PC-3 (cell line): ENCODE data around the gene C1orf105.

Experiments used
- CTCF ChIP-seq: fragments of 300-600 bp; sonication (generic); conservative IDR thresholded peaks from 2 replicates; pipeline ENCODE4 v1.5.1; 2017; ENCODE audit warnings: antibody characterized with exemption, low read depth, mild to moderate bottlenecking, low read length
- EZH2 ChIP-seq: fragments of 300-600 bp; sonication (generic); IDR thresholded peaks from one replicate; pipeline ENCODE4 v1.6.1; 2017; ENCODE audit warnings: antibody characterized with exemption, mild to moderate bottlenecking, low read length; ENCODE audit not compliant: unreplicated experiment
- EZH2phosphoT487 ChIP-seq: fragments of 300-600 bp; sonication (generic); IDR thresholded peaks from 2 replicates; pipeline ENCODE4 v1.6.1; 2018; ENCODE audit warnings: mild to moderate bottlenecking, antibody characterized with exemption, low read length, borderline replicate concordance

GRCh38 chr1:172398193-172398592, 22.3 kb upstream of the C1orf105 start:
- no peak for TF ChIP-seq CTCF
- TF ChIP-seq EZH2phosphoT487, result no peak
- TF ChIP-seq EZH2, result no peak
